C1 segment of cervical spinal cord (tissue), 14 donors: ENCODE data around the gene CTDSP2.
"Not testable (repeated sequence)": the region's sequence is repeated elsewhere in the genome, so short reads cannot be mapped to it uniquely, and the experiment has no call there.

Experiments
- DNase-seq, 14 donors: peaks; one replicate each; lab custom pipeline; 2025; lab: John Stamatoyannopoulos, UW

The CTDSP2 gene, protein sequence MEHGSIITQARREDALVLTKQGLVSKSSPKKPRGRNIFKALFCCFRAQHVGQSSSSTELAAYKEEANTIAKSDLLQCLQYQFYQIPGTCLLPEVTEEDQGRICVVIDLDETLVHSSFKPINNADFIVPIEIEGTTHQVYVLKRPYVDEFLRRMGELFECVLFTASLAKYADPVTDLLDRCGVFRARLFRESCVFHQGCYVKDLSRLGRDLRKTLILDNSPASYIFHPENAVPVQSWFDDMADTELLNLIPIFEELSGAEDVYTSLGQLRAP

DNA sequence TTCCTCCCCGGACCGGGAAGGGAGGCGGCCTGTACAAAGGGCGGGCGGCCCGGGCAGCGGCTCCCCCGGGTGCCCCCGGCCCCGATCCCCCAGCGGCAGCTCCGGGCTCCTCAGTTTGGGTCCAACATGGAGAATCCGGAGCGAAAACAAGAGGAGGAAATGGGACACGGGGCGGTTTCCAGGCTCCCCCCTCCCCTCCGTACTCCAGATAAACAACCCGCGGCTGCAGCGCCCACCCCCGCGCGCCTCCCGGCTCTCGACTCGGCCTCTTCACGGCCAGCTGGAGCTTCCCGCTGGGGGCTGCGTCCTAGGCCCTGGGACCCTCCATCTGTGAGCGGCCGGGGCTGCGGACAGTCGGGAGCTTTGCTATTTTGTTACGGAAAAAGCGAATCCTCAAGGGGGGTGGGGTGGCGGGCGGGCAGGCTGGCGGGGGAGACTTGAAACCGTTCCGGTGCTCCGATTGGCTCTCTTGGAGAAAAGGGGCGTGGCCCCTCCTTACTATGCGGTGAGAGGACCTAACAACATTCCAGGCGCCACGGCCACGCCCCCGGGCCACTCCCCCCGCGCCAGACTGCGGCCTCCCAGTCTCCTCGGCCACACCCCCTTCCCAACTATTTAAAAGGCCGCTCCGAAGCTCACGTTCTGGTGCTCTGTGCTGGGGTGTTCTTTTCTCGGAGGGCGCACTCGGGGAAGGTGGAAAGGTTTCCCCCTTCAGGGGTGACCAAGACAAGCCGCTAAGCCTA lies at the start of gene CTDSP2:
Gene CTDSP2, minus strand, starts transcription at position 153 of the 743 bp plus-strand sequence. CDS start 294 bp downstream, outside the sequence.
- DNase-seq, result peak; percentile 90 to 99 (median 98)

DNA sequence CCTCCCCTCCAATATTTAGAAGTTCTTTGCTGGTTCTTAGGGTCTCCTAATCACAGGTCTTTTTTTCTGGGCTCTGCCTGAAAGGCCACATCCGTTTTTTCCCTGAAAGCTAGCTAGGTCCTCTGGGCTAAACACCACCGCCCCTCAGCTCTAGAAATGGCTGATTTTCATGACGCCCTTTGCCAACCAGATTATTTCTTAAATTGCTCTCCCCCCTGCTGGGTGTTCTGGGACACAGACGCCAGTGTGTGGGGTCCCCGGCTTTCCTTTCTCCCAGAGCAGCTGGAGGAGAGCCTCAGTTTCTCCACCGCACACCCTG lies 49.5 kb upstream of the CTDSP2 start:
- DNase-seq, result peak in 5 of 14 donors; percentile 16 to 70 (median 59)

DNA sequence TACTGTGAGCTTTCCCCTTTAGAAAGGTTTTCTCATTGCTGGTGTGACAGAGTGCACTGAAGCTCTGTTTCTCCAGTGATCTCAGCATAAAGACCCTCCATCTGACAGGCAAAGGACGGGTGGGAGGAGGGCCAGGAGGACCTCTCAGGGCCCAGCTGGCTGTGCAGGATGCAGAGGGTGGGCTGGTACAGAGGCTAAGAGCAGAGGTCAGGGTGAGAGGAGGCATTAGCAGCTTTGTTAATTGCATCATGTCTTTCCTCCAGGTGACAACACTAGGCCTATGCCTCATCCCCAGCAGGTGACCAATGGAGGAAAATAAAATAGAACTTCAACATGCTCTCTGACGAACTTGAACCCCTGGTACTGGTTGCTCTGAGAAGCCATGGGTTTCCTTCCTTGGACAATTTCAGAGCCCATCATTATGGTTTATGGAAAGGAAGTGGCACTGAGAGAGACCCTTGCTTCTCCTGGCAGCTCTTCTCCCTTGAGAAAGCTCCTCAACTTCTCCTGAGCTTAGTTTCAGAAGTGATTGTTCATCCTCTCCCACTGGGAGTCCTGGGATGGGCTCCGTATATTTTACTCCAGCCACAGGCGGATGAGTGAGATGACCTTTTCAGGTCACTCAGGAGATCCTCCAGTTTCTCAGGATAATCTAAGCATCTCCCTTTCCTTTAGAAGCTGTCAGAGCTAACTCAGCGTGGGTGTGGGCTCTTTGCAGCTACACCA lies 49.0 kb upstream of the CTDSP2 start:
- DNase-seq, result peak in 2 of 14 donors; percentile 14 to 49

DNA sequence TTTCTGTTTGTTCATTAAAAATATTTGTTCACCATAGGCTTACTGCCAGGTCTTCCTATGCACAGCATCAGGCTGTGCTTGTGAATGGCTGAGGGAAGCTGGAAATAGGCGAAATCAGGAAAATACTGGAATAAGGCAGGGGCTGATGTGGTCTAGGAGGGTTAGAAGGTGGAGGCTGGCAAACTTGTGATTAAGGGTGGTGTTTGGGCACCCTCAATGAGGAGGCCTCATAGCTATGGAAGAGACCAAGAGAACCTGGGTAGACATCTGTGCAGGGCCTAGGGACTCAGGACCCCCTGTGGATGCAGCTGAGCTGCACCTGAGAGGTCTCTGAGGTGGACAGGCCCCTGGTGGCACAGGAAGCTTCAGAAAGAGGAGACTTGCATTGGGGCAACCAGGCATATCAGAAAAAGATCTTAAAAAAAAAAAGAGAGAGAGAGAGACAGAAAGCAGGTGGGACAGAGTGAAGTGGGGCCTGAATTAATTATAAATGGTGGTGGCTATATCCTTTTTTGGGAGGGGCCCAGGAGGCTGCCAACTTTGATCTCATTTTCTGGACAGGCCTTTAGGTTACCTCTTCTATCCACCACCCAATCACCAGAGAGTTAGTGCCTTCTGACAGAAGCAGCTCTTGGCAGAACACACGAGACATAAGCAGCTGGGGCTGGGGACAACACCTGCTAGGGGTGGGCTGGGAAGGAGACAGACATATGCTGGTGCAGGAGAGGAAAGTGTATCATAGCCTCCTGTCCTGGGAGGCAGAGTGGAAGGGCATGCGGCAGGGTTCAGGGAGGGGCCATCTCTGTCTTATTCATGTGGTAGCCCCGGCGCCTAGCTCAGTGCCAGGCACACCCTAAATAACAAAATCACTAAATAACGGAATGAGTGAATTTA lies 48.1 kb upstream of the CTDSP2 start:
- DNase-seq, result peak in 2 of 14 donors; percentile 34 to 44

DNA sequence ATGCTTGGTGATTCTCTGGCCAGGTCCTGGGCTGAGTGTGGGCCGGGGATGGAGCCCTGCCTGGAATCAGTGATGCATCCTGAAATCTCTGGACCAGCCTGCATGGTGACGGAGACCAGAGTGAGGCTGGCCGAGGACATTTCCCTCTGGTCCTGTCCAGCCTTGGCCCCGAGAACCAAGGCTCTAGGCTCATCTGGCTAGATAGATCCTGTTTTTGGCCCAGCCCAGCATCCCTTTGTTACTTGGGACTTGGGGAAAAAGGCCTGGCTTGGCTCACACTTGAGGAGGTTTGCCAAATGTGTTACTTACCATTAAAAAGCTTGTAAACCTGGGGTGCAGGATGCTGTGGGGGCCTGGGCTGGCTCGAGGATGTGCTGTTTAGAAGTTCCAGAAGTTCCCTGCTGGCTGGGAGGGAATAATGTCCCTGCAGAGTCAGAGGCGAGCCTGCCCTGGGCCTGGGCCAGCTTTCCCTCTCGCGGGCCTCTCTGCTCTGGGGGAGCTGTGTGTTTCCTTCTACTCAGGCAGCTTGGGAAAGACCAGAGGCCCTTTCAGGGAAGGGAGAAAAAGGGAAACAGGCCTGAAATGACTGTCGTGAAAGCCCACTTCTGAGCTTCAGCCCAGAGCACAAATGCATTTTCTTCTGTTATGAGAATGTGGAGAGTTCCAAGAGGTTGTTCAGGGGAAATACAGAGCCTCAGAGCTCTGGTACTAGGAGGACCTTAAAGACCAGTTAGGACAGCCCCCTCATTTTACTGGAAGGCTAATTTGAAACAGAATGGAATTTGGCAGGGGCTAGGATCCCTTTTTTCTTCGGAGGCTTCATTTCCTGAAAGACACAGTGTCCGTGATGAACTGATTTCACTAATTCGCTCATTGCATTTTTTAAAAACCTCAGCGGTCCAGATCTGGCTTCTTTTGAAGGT lies 47.2 kb upstream of the CTDSP2 start:
- peak; percentile 46 to 92 (median 82) for DNase-seq

DNA sequence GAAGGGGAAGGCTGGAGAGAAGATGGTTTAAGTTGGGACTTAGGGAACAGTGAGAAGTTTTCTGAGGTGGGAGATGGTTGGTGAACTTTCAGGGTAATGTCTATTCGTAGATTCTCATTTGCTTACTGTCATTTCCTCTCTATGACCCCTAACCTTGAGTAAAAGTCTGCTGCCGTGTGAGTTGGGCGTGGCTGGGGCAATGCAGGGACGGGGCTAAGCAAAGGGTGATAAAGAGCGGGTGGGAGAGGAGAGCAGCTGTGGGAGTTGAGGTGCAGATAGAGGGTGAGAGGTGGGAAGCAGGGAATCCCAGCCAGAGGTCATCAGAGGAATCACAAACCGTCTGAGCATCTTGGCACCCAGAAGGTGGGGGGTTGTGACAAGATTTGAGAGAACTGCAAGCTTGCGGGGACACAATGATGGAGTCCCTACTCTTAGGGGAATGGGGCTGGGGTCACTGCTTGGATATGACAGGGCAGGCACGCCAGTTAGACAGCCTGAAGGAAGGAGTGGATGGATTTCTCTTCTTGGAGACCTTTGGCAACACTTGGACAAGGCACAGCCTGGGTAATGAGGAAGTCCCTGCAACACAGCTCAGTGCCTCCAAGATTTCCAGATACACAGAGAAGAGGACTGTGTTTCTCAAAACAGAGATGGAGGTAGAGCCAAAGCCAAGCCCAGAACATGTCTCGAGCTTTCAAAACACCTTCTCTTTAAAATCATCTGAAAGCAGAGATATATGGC lies 45.9 kb upstream of the CTDSP2 start:
- no peak for DNase-seq

DNA sequence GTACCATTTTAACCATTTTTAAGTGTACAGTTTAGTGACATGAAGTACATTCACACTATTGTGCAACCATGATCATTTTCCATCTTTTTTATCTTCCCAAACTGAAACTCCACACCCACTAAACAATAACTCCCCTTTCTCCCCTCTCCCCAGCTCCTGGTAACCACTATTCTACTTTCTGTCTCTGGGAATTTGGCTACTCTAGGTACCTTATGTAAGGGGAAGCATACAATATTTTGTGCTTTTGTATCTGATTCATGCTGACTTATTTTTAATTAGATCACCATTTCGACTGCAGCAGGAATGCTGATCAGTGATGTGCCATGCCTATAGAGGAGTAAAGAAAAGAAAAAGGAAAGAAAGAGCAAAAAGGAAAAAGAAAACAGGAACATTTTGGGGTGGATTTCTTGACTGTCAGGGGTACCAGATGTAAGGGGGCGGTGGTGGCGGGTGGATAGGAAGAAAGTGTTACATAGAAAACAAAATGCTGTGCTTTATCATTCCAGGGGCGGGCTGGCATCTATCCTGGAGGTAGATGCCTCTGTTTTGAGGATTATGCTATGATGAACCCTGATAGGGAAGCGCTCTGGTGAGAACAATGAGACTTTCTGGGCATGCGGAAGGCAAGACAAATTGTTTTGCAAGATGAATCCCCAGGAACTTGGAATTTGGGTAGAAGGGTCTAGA lies 45.2 kb upstream of the CTDSP2 start:
- no peak for DNase-seq

DNA sequence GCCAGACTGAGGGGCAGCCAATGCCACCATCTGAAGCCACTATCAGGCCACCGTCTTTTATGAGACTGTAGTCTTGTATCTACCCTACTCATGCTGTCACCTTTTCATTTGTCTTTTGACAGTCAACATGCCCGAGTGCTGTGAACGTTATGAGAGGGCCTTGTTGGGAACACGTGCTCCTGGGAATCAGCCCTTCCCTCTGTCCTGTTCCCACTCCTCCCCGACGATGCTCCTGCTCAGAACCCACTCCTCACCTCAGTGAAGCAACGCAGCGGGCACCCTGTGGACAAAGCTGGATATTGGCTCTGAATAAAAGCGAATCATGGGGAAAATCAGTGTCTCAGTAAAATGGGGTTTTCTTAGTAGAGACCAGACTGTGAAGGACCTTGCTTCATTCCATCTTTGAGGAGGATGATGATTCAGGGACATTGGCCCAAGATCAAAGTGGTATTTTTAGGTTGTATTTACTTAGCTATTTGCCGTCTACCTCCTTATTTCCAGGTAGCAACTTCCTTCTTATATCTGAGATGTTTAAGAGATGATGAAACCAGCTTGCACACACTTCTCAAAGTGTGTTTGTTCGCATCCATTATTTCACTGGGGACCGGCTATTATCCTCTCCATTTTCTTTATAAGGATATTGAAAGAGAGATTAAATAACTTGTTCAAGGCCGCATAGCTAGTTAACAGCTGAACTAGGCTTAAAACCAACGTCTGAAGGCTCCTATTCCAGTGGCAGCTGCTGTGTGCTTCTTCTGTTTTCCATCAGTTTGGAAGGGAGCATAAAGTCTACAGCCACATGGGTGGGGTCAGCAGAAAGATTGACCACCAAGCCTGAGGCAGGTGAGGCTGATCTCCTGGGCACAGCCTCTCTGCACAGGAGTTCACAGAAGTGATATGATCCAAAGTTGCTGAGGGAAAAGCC lies 43.9 kb upstream of the CTDSP2 start:
- no peak for DNase-seq

DNA sequence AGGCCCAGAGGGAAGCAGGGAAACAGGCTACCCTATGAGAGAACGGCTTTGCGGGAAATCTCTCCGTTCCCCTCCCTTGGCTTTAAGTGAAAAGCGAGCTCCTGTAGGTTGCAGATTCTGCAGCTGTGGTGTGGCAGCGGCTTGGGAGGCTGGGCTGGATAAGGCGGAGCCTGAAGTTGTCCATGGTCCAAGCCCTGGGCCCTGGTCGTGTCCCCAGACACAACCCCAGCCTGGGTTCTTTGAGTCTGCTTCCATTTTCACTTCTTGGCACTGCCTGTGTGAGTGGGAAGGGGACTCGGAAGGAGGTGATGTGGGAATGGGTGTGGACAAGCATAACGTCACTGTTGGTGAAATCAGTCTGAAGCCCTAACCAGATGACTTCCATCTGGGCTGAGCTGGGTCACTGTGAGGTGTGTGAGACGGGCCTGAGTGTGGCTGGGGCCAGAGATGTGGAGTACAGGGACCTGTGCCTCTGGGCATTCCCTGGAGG lies 43.0 kb upstream of the CTDSP2 start:
- DNase-seq, result peak in 3 of 14 donors; percentile 12 to 41 (median 15)

DNA sequence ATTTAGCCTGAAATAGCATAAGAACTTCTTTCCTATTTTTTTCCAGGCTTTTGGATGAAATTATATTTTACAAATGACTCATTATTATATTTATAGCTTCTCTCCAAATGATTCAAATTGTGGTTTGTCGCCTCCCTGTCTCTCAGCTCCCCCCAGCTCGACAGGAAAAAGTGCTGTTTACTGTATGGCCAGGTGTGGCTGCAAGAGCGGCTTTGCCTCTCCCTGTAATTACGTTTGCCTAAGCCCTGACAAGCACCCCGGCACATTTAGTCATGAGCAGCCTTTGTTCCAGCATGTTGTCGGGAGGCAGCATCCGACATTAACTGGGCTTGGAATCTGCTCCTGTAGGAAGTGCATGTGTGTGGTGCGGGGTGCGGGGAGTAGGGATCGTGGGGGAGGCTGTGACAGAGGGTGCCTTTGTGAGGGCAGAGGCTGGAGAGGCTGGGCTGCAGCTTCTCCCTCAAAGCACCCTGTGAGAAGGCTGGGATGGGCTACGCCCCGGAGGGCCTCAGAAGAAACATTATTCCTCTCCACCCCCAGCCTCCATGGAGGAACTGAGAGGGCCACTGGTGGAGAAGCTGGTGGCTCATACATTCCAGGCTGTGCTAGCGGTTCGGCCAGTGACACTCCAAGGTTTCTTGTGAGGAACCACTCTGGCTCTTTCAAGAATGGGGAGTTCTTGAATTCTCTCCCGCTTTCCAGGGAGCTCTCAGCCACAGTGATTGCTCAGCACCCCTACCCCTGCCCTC lies 42.1 kb upstream of the CTDSP2 start:
- peak in 11 of 14 donors; percentile 26 to 72 (median 42) for DNase-seq

DNA sequence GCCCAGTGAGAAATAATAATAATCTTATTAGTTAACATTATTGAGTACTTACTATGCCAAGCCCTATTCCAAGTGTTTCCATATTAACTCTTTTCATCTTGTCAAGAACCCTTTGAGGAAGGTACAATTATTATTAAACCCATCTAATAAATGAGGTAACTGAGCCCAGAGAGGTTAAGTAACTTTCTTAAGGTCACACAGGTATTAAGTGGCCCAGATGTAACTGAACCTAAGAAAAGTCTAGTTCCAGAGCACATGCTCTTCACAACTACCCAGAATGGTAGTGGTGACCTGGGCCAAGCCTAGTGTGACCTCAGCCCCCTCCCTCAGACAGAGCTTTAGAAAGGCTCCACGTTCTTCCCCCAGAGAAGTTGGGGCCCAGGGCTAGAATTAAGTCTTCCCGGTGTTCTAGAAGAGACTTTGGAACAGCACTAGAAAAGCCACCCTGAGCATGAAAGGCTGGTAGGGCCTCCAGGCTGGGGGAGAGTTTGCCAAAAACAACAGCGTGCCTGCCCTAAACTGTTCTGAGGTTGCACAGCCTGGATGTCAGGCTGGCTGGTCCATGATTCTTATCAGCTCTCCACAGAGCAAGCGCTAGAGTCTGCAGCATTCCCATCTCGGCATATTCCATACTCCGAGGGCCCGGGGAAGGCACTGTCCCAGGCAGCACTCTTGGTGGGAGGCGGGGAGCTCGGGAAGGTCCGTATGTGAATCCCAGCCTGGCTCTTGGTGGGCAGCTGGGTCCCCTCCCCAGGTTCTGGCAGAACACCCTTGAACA lies 41.3 kb upstream of the CTDSP2 start:
- DNase-seq, result peak in 1 of 14 donors; percentile 36

DNA sequence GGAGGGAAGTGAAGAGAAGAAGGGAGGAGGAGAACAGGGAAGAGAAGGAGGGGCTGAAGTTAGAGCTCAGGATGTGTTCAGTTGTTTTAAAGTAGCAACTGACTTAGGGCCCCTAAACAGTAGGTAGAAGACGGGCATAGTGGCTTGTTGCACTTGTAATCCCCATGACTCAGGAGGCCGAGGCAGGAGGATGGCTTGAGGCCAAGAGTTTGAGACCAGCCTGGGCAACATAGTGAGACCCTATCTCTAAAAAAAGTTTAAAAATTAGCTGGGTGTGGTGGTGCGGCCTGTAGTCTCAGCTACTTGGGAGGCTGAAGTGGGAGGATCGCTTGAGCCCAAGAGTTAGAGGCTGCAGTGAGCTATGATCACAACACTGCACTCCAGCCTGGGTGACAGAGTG lies 40.4 kb upstream of the CTDSP2 start:
- DNase-seq, result not testable (repeated sequence)

DNA sequence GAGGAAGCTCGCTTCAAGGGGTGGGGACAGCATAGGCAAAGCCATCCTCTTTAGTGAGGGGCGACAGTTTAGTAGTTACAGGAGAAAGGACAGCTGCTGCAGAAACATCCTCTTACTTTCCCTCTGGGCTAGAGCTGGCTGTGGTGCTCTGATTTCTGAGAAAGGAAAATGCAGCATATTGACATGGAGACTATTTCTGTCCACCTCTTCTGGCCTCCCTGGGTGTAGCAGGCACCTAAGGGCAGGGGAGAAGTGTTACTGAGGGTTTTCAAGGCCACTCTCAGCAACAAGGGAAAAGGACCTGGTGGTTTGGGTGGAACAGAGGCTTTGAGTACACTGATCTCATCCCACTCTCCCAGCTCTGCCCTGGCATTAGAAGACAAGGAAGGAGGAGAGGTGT lies 40.0 kb upstream of the CTDSP2 start:
- DNase-seq, result no peak

DNA sequence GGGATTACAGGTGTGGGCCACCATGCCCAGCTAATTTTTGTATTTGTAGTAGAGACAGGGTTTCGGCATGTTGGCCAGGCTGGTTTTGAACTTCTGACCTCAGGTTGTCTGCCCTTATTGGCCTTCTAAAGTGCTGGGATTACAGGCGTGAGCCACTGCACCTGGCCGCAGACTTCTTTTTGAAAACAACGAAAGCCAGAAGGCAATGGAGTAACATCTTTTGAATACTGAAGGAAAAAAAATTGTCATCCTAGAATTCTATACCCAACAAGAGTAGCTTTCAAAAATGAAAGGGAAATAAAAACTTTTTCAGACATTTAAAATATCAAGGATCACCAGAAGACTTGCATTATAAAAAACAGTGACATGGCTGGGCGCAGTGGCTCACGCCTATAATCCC lies 38.7 kb upstream of the CTDSP2 start:
- no peak for DNase-seq

DNA sequence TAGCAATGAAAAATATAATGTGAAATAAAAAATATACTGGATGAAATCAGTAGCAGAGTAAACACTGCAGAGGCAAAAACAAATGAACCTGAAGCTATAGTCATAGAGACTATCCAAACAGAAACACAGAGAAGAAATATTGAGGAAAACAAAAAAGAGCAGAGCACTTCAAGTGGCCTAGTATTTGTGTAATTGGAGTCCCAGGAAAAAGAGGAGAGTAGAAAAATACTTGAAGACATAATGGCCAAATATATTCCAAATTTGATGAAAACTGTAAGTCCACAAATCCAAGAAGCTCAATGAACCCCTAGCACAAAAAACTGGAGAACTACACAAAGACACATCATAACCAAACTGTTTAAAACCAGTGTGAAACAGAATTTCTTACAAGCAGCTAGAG lies 37.2 kb upstream of the CTDSP2 start:
- DNase-seq, result no peak

DNA sequence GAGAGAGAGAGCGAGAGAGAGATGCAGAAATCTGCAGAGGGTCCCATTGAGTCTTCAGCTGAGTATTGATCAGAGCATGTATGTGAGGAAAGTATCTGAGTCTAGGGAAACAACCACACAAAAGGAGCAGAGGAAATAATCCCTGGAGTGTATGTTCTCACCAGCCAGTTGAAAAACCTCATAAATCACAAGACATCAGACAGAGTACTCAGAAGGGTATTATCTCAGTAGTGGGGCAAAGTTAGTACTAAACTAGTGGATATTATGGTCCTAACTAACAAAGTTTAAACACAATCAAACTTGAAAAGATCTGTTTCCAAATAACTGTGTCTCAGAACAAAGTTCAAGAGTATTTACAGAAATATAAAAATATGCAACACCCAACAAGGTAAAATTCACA lies 36.5 kb upstream of the CTDSP2 start:
- DNase-seq, result no peak
